Measurements from ENCODE around the gene KCNC1.

Gene KCNC1

GRCh38 chr11:17811352-17811751, 76.8 kb downstream of the KCNC1 start:
- no peak for TF ChIP-seq FOXP2 (optimal IDR thresholded peaks at IDR 0.05; ENCODE audit: borderline replicate concordance, extremely low read depth, extremely low read length, insufficient read depth)

- TF ChIP-seq POLR2AphosphoS5 (IDR thresholded peaks at IDR 0.05; ENCODE audit: low read depth, low read length) (no peak), FOXP2 (optimal IDR thresholded peaks at IDR 0.05; ENCODE audit: borderline replicate concordance, extremely low read depth, extremely low read length, insufficient read depth) (no peak)
Observed at GRCh38 chr11:17812091-17812864, 77.7 kb downstream of the KCNC1 start.

- TF ChIP-seq SIN3A (IDR thresholded peaks at IDR 0.05; ENCODE audit: borderline replicate concordance, insufficient read depth, low read length) (no peak), POLR2AphosphoS5 (IDR thresholded peaks at IDR 0.05; ENCODE audit: low read depth, low read length) (no peak), TAF1 (IDR thresholded peaks at IDR 0.05; ENCODE audit: borderline replicate concordance, insufficient read depth, low read length) (no peak), FOXP2 (optimal IDR thresholded peaks at IDR 0.05; ENCODE audit: borderline replicate concordance, extremely low read depth, extremely low read length, insufficient read depth) (no peak)
- TF ChIP-seq, protein P1, sequence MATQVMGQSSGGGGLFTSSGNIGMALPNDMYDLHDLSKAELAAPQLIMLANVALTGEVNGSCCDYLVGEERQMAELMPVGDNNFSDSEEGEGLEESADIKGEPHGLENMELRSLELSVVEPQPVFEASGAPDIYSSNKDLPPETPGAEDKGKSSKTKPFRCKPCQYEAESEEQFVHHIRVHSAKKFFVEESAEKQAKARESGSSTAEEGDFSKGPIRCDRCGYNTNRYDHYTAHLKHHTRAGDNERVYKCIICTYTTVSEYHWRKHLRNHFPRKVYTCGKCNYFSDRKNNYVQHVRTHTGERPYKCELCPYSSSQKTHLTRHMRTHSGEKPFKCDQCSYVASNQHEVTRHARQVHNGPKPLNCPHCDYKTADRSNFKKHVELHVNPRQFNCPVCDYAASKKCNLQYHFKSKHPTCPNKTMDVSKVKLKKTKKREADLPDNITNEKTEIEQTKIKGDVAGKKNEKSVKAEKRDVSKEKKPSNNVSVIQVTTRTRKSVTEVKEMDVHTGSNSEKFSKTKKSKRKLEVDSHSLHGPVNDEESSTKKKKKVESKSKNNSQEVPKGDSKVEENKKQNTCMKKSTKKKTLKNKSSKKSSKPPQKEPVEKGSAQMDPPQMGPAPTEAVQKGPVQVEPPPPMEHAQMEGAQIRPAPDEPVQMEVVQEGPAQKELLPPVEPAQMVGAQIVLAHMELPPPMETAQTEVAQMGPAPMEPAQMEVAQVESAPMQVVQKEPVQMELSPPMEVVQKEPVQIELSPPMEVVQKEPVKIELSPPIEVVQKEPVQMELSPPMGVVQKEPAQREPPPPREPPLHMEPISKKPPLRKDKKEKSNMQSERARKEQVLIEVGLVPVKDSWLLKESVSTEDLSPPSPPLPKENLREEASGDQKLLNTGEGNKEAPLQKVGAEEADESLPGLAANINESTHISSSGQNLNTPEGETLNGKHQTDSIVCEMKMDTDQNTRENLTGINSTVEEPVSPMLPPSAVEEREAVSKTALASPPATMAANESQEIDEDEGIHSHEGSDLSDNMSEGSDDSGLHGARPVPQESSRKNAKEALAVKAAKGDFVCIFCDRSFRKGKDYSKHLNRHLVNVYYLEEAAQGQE (IDR thresholded peaks at IDR 0.05; ENCODE audit: insufficient read depth in 1 of 2, low read depth in 2 of 2, low read length in 2 of 2), result no peak
Observed at GRCh38 chr11:17812865-17813187, 78.2 kb downstream of the KCNC1 start.

DNA sequence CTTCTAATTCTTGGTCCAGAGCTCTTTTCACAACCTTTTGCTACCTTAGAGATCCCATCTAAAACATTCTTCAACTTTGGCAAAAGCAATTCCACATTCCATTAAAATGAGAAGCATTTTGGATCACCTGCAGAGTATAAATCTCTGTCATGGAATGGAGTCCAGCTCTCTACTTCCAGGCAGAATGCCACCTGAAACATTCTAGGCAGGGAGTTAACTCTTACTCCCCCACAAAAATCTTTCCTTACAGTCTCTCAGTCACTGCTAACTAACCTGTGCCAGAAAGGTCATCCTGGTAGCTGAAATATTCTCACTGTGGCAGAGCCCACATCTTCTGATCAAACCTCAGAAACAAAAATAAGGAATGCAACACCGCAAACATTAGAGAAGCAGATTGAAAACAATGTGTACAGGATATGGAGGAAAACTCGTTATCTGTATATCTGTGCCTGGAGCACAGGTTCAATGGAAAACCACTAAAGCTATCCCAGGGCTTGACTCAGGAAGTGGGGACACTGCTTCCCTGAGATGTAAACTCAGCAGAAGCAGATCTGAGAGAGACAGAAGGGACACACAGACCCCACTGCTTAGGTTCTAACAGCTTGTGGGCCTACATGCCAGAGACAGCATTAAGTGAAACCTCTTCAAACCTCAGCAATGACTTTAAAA, 78.9 kb downstream of the KCNC1 start:
- TF ChIP-seq SIN3A (IDR thresholded peaks at IDR 0.05; ENCODE audit: borderline replicate concordance, insufficient read depth, low read length) (no peak), FOXP2 (optimal IDR thresholded peaks at IDR 0.05; ENCODE audit: borderline replicate concordance, extremely low read depth, extremely low read length, insufficient read depth) (no peak), TAF1 (IDR thresholded peaks at IDR 0.05; ENCODE audit: borderline replicate concordance, insufficient read depth, low read length) (no peak), POLR2AphosphoS5 (IDR thresholded peaks at IDR 0.05; ENCODE audit: low read depth, low read length) (no peak)
- TF ChIP-seq, protein P1 (IDR thresholded peaks at IDR 0.05; ENCODE audit: insufficient read depth in 1 of 2, low read depth in 2 of 2, low read length in 2 of 2), result no peak

- TF ChIP-seq FOXP2 (optimal IDR thresholded peaks at IDR 0.05; ENCODE audit: borderline replicate concordance, extremely low read depth, extremely low read length, insufficient read depth) (no peak), POLR2AphosphoS5 (IDR thresholded peaks at IDR 0.05; ENCODE audit: low read depth, low read length) (no peak)
Observed at GRCh38 chr11:17814546-17814945, 80.0 kb downstream of the KCNC1 start.

GRCh38 chr11:17816232-17816931, 81.8 kb downstream of the KCNC1 start:
- TF ChIP-seq FOXP2 (optimal IDR thresholded peaks at IDR 0.05; ENCODE audit: borderline replicate concordance, extremely low read depth, extremely low read length, insufficient read depth) (no peak), TAF1 (IDR thresholded peaks at IDR 0.05; ENCODE audit: borderline replicate concordance, insufficient read depth, low read length) (no peak)

GRCh38 chr11:17821648-17822400, 87.2 kb downstream of the KCNC1 start:
- TF ChIP-seq TAF1 (IDR thresholded peaks at IDR 0.05; ENCODE audit: borderline replicate concordance, insufficient read depth, low read length) (no peak), FOXP2 (optimal IDR thresholded peaks at IDR 0.05; ENCODE audit: borderline replicate concordance, extremely low read depth, extremely low read length, insufficient read depth) (no peak), POLR2AphosphoS5 (IDR thresholded peaks at IDR 0.05; ENCODE audit: low read depth, low read length) (no peak), SIN3A (IDR thresholded peaks at IDR 0.05; ENCODE audit: borderline replicate concordance, insufficient read depth, low read length) (no peak)
- TF ChIP-seq, protein P1 (IDR thresholded peaks at IDR 0.05; ENCODE audit: insufficient read depth in 1 of 2, low read depth in 2 of 2, low read length in 2 of 2), result no peak
